ENCODE results near the gene TAF11L9.
"Not testable (repeated sequence)": the region's sequence is repeated elsewhere in the genome, so short reads cannot be mapped to it uniquely, and the experiment has no call there.

TAF11L9 gene

GRCh38 chr5:17594255-17594654 lies at the start of gene TAF11L9:
Gene TAF11L9 (minus strand): TSS chr5:17594394.
- not testable (repeated sequence) for DNase-seq (ENCODE audit: low read depth in 2 of 2)

- DNase-seq (ENCODE audit: low read depth in 2 of 2), result no peak
Observed at GRCh38 chr5:17634160-17634559, 40.0 kb upstream of the TAF11L9 start, which contains the start of gene TAF11L14. Gene TAF11L14 (plus strand): TSS chr5:17634460.

DNA sequence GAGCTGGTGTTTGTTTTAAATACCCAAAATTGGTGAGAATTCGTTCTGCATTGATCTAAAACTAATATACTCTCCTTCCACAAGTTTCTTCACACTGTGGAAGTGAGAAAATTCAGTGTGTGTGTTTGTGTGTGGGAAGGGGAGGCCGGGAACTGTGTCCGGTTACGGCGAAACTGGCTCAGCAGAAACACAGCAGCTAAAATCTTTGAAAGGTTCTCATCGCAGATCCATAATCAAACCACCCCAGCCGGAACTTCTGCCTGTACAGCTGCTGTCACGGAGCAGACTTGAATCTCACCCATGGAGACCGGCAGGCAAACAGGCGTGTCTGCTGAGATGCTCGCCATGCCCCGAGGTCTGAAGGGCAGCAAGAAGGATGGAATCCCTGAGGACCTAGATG lies 37.6 kb upstream of the TAF11L9 start, which contains the start of gene TAF11L13:
Gene TAF11L13 (plus strand): TSS at position 301 of the 400 bp plus-strand sequence.
- DNase-seq (ENCODE audit: low read depth in 2 of 2), result not testable (repeated sequence)

- no peak for DNase-seq (ENCODE audit: low read depth in 2 of 2)
Observed at GRCh38 chr5:17625686-17626085, 31.5 kb upstream of the TAF11L9 start.

DNA sequence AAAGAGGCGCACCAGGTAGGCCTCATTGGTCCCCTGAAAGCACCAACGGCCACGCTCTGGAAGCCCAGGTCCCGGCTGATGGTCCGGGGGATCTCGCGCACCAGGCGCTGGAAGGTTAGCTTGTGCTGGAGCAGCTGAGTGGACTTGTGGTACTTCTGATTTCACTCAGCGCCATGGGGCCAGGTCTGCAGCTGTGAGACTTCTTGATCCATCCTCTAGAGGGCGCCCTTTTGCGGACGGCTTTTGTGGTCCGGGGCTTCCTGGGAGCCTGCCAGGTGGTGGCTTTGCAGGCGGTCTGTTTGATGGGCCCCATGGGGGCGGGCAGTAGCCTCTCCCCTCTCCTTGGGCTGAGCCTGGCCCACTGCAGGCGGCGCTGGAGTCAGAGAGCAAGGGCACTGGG lies 26.4 kb upstream of the TAF11L9 start:
- no peak for DNase-seq (ENCODE audit: low read depth in 2 of 2)

DNA sequence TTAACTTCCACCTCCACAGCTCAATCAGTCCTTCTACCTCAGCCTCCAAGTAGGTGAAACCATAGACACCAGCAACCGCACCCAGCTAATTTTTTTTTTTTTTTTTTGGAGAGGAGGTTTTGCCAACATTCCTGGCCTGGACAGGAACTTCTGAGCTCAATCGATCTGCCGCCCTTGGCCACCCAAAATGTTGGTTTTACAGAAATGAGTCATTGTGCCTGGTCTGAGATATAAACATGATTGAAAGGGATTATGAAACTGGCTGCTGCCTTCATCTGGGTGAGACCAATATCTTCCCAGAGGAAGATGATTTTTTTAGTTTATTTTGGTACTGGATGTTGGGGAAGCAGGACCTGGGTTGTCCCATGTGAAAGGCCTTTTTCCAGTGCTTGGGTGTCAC lies 25.2 kb upstream of the TAF11L9 start:
- no peak for DNase-seq (ENCODE audit: low read depth in 2 of 2)

DNA sequence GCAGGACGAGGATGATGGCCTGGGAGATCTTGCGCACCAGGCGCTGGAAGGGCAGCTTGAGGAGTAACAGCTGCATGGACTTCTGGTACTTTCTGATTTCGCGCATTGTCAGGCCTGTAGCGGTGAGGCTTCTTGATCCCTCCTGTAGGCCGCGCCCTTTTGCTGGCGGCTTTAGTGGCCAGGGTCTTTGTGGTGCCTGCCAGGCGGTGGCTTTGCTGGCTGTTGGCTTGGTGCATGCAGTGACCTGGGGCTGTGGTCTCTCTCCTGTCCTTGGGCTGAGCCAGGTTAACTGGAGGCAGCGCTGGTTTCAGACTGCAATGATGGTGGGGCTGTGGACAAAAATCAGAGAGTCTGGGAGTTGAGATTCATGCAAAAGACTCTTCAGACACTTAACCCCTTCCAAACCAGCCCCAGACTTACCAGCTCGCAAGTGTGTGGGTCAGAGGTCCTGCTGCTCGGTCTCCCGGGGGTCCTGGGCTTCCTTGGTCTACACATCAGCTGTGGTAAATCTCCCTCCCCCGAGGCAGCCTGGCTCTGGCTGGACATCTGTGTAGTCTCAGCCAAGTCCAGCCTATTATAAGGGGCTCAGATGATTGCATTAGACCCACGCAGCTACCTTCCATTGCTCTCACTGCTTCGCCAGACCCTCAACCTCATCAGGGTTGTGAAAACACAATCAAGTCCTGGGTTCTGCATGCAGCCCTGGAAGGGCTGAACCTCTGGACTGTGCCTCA lies 20.8 kb upstream of the TAF11L9 start:
- DNase-seq (ENCODE audit: low read depth in 2 of 2), result no peak

DNA sequence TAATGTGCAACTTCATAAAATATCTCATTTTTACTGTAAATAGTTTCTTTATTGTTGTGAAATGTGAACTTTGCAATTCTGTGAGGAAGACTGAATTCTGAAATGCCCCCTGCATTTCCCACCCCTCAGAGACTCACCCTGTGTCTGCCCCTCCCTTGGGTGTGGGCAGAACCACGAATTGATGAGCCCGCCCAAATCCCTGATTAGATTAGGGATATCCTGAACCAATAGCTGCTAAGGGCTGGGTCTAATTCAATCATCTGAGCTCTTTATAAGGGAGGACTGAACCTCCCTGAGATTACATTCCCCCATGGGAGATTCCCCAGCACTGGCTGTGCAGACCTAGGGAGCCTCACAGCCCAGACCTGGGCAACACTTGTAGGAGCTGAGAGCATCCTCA lies 15.9 kb upstream of the TAF11L9 start, which contains the start of gene TAF11L12:
Gene TAF11L12 (plus strand): TSS at position 301 of the 400 bp plus-strand sequence.
- not testable (repeated sequence) for DNase-seq (ENCODE audit: low read depth in 2 of 2)

DNA sequence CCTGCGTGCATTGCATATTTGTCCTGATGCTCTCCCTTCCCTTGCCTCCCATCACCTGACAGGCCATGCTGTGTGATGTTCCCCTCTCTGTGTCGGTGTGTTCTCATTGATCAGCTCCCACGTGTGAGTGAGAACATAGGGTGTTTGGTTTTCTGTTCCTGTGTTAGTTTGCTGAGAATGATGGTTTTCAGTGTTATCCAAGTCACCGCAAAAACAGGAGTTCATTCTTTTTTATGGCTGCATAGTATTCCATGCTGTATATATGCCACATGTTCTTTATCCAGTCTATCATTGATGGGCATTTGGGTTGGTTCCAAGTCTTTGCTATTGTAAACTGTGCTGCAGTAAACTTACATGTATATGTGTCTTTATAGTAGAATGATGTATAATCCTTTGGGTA lies 13.3 kb upstream of the TAF11L9 start:
- not testable (repeated sequence) for DNase-seq (ENCODE audit: low read depth in 2 of 2)

- no peak for DNase-seq (ENCODE audit: low read depth in 2 of 2)
Observed at GRCh38 chr5:17604951-17605350, 10.8 kb upstream of the TAF11L9 start.

DNA sequence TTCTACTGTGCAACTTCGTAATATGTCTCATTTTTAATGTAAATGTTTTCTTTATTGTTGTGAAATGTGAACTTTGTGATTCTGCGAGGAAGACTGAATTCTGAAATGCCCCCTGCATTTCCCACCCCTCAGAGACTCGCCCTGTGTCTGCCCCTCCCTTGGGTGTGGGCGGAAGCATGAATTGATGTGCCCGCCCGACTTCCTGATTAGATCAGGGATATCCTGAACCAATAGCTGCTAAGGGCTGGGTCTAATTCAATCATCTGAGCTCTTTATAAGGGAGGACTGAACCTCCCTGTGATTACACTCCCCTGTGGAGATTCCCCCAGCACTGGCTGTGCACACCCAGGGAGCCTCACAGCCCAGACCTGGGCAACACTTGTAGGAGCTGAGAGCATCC lies 9.7 kb upstream of the TAF11L9 start, which contains the start of gene TAF11L11:
Gene TAF11L11 (plus strand): TSS at position 304 of the 400 bp plus-strand sequence.
- DNase-seq (ENCODE audit: low read depth in 2 of 2), result not testable (repeated sequence)

- DNase-seq (ENCODE audit: low read depth in 2 of 2), result not testable (repeated sequence)
Observed at GRCh38 chr5:17597728-17598127, 3.5 kb upstream of the TAF11L9 start, which contains the start of gene TAF11L10. Gene TAF11L10 (minus strand): TSS chr5:17597828.

DNA sequence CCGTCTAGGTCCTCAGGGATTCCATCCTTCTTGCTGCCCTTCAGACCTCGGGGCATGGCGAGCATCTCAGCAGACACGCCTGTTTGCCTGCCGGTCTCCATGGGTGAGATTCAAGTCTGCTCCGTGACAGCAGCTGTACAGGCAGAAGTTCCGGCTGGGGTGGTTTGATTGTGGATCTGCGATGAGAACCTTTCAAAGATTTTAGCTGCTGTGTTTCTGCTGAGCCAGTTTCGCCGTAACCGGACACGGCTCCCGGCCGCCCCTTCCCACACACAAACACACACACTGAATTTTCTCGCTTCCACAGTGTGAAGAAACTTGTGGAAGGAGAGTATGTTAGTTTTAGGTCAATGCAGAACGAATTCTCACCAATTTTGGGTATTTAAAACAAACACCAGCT lies 3.3 kb downstream of the TAF11L9 start, which contains the start of gene TAF11L8:
Gene TAF11L8 (minus strand): TSS at position 101 of the 400 bp plus-strand sequence.
- not testable (repeated sequence) for DNase-seq (ENCODE audit: low read depth in 2 of 2)

DNA sequence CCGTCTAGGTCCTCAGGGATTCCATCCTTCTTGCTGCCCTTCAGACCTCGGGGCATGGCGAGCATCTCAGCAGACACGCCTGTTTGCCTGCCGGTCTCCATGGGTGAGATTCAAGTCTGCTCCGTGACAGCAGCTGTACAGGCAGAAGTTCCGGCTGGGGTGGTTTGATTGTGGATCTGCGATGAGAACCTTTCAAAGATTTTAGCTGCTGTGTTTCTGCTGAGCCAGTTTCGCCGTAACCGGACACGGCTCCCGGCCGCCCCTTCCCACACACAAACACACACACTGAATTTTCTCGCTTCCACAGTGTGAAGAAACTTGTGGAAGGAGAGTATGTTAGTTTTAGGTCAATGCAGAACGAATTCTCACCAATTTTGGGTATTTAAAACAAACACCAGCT lies 8.5 kb downstream of the TAF11L9 start, which contains the start of gene TAF11L7:
Gene TAF11L7 (minus strand): TSS at position 101 of the 400 bp plus-strand sequence.
- DNase-seq (ENCODE audit: low read depth in 2 of 2), result not testable (repeated sequence)

Data from fibroblast of skin of left biceps (primary cell).